ENCODE results near the gene KCNN3.

DNA sequence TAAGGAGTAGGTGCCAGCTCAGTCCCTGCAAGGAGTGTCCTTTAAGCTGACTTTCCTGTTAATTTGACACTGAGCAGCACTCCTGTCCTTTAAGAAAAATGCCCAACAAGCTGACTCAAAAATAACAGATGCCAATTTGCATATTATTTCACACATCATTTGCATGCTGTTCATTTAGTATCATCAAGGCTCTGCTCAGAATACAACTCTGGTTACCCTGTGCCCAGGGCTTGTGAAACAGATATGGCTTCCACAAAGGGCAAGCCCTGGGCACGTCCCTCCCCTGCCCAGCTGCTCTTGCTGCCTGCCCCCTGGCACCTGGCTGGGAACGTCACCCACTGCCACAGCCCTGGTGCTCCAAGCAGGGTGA is 10.3 kb downstream of the KCNN3 start:
- no peak for TF ChIP-seq ZNF174 (tag by site-specific recombination; IDR thresholded peaks at IDR 0.05)
- TF ChIP-seq, protein P1, sequence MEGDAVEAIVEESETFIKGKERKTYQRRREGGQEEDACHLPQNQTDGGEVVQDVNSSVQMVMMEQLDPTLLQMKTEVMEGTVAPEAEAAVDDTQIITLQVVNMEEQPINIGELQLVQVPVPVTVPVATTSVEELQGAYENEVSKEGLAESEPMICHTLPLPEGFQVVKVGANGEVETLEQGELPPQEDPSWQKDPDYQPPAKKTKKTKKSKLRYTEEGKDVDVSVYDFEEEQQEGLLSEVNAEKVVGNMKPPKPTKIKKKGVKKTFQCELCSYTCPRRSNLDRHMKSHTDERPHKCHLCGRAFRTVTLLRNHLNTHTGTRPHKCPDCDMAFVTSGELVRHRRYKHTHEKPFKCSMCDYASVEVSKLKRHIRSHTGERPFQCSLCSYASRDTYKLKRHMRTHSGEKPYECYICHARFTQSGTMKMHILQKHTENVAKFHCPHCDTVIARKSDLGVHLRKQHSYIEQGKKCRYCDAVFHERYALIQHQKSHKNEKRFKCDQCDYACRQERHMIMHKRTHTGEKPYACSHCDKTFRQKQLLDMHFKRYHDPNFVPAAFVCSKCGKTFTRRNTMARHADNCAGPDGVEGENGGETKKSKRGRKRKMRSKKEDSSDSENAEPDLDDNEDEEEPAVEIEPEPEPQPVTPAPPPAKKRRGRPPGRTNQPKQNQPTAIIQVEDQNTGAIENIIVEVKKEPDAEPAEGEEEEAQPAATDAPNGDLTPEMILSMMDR (tag by site-specific recombination; IDR thresholded peaks at IDR 0.05): no peak
